Mammary epithelial cell (primary cell): ENCODE data around the gene NOTCH1.

Experiments
- EZH2 ChIP-seq: IDR thresholded peaks from 2 replicates; pipeline ENCODE4 v1.6.1; 2012; ENCODE audit warnings: low read length, inconsistent platforms, borderline replicate concordance
- TF ChIP-seq, protein P1 (sequence below), 2 donors: IDR thresholded peaks in 1 of 2; conservative IDR thresholded peaks in 1 of 2; 2 replicates each; pipeline ENCODE4 v1.5.1; 2011 to 2012; ENCODE audit warnings: inconsistent platforms in 2 of 2, low read length in 2 of 2, mild to moderate bottlenecking in 2 of 2, control low read depth in 1 of 2, low read depth in 1 of 2; ENCODE audit not compliant: insufficient read depth in 1 of 2; ENCODE audit errors: extremely low read depth in 1 of 2

DNA sequence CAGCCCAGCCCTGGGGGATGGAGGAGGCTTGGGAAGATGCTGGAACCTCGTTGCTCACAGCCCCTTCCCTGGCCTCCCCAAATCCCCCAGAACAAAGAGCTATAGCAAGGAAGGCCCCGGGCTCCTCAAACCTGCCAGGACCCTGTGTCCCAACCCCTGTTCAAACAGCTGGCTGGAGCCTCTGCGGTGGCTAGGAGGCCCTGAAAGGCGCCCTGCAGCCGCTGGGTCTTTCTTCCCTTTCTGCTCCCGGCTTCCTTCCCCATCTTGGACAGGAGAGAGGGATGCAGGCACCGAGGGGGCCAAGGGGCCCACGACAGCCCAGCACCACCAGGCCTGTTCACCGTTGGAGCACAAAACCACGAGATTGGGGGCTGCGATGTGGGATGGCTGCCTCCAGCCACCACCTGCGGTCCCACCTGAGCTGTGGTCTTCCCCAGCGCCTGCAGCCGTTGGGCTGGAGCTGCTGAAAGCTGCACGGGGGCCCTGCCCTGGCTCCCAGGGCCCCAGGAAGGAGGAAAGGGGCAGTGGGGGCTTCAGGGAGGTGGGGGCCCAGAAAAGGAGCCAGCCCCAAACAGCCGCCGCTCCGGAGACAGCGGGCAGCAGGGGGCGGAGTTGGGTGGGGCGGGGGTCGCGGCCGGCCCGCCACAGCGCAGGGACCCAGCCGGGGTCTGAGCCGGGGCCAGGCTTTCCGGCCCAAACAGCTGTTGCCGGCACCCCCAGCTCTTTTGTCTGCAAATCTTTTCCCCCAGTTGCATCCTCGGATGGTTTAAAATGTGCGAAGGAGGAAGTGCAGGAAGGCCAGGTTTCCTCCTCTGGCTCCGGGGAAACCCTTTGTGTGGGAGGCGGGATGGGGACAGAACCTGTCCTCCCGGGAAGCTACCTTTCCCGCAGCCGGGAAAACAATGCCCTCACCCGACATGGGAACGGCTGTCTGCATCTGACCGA, 16.1 kb downstream of the NOTCH1 start:
- TF ChIP-seq, protein P1, sequence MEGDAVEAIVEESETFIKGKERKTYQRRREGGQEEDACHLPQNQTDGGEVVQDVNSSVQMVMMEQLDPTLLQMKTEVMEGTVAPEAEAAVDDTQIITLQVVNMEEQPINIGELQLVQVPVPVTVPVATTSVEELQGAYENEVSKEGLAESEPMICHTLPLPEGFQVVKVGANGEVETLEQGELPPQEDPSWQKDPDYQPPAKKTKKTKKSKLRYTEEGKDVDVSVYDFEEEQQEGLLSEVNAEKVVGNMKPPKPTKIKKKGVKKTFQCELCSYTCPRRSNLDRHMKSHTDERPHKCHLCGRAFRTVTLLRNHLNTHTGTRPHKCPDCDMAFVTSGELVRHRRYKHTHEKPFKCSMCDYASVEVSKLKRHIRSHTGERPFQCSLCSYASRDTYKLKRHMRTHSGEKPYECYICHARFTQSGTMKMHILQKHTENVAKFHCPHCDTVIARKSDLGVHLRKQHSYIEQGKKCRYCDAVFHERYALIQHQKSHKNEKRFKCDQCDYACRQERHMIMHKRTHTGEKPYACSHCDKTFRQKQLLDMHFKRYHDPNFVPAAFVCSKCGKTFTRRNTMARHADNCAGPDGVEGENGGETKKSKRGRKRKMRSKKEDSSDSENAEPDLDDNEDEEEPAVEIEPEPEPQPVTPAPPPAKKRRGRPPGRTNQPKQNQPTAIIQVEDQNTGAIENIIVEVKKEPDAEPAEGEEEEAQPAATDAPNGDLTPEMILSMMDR (conservative IDR thresholded peaks at IDR 0.05 in 1 of 2, IDR thresholded peaks at IDR 0.05 in 1 of 2; ENCODE audit: extremely low read depth in 1 of 2, insufficient read depth in 1 of 2, low read depth in 1 of 2, low read length in 2 of 2) = no peak
- TF ChIP-seq EZH2 = no peak
